PC-9 (cell line): Measurements from ENCODE around the gene SERP2. TPM values are rescaled to one million over a fixed set of nuclear protein-coding genes. Genes with fewer than 3 reads are reported as not detected.

Experiments used
- BruUV-seq: library from RNA; stranded (reverse); fragments of 400-500 nt; replicated peaks from 2 replicates; lab custom pipeline; 2021; lab: Mats Ljungman, UMichigan
- CTCF ChIA-PET: fragments of 300-600 bp; sonication (Branson Sonifier 250); formaldehyde crosslinking; loops from one replicate; lab custom pipeline; 2022; ENCODE audit warnings: antibody characterized with exemption; lab: Charles Lee
- POLR2A ChIA-PET: fragments of 300-600 bp; sonication (Branson Sonifier 250); formaldehyde crosslinking; loops from one replicate; lab custom pipeline; 2022; ENCODE audit warnings: antibody characterized with exemption; ENCODE audit not compliant: unreplicated experiment; lab: Charles Lee
- DNase-seq, 2 experiments: peaks; one replicate each; pipeline versions ENCODE4 v3.0.0 to v3.0.0-alpha.2; 2015 to 2022; ENCODE audit warnings: mixed read lengths in 1 of 2
- H2AFZ ChIP-seq: fragments of 200-600 bp; sonication (generic); 2 replicates; pipeline ENCODE4 v1.8.1; 2017; ENCODE audit warnings: antibody characterized with exemption
- H3F3A ChIP-seq: fragments of 200-600 bp; sonication (generic); 2 replicates; pipeline ENCODE4 v1.8.1; 2017; ENCODE audit warnings: antibody characterized with exemption, mild to moderate bottlenecking, low read depth; ENCODE audit not compliant: insufficient read depth
- H3K27ac ChIP-seq: fragments of 200-600 bp; sonication (generic); 2 replicates; pipeline ENCODE4 v1.6.1; 2016; ENCODE audit warnings: mixed run types
- H3K27me3 ChIP-seq: fragments of 200-600 bp; sonication (generic); 2 replicates; pipeline ENCODE4 v1.6.1; 2016; ENCODE audit warnings: low read depth, mixed run types; ENCODE audit not compliant: insufficient read depth
- H3K36me3 ChIP-seq: fragments of 200-600 bp; sonication (generic); 2 replicates; pipeline ENCODE4 v1.6.1; 2016; ENCODE audit warnings: low read depth, mixed run types
- H3K4me1 ChIP-seq: fragments of 200-600 bp; sonication (generic); replicated peaks from 2 replicates; pipeline ENCODE4 v1.6.1; 2016; ENCODE audit warnings: mixed run types; ENCODE audit not compliant: insufficient read depth
- H3K4me2 ChIP-seq: fragments of 200-600 bp; sonication (generic); 2 replicates; pipeline ENCODE4 v1.6.1; 2017; ENCODE audit warnings: mixed run types
- H3K4me3 ChIP-seq: fragments of 200-600 bp; sonication (generic); 2 replicates; pipeline ENCODE4 v1.6.1; 2016; ENCODE audit warnings: mixed run types
- H3K79me2 ChIP-seq: fragments of 200-600 bp; sonication (generic); 2 replicates; pipeline ENCODE4 v1.6.1; 2017; ENCODE audit warnings: low read depth, mixed run types
- H3K9me2 ChIP-seq: fragments of 200-600 bp; sonication (generic); 2 replicates; pipeline ENCODE4 v1.8.1; 2017; ENCODE audit warnings: mild to moderate bottlenecking; ENCODE audit not compliant: insufficient read depth
- H3K9me3 ChIP-seq: fragments of 200-600 bp; sonication (generic); 2 replicates; pipeline ENCODE4 v1.8.1; 2016; ENCODE audit warnings: low read depth; ENCODE audit not compliant: insufficient read depth
- H4K20me1 ChIP-seq: fragments of 200-600 bp; sonication (generic); 2 replicates; pipeline ENCODE4 v1.8.1; 2017; ENCODE audit not compliant: insufficient read depth
- EZH2 ChIP-seq: fragments of 200-600 bp; sonication (generic); IDR thresholded peaks from 2 replicates; pipeline ENCODE4 v1.8.0; 2017; ENCODE audit warnings: antibody characterized with exemption, low read depth
- intact Hi-C: fragments of 100-400 bp; cut with micrococcal nuclease; formaldehyde crosslinking; loops from one replicate; pipeline ENCODE4 v1.10.0; 2022; ENCODE audit not compliant: unreplicated experiment
- total RNA-seq: library from RNA; stranded (reverse); gene quantifications from 2 replicates; pipeline ENCODE4 v1.2.3, GENCODE V29; 2021
- TF ChIP-seq, protein P1 (sequence below): fragments of 200-600 bp; sonication (generic); conservative IDR thresholded peaks from 2 replicates; pipeline ENCODE4 v1.6.1; 2017; ENCODE audit warnings: mixed run types, antibody characterized with exemption, mild to moderate bottlenecking, moderate library complexity

The SERP2 gene
- total RNA-seq, 1 experiment from 2014 or later = 0.70 TPM

- CTCF ChIA-PET = no interaction called here
- Histone ChIP-seq H3K4me2 (no peak overlapping the region), H3K79me2 (no peaks in the 10 kb centered on the region), H4K20me1 (no peaks in the 10 kb centered on the region), H3K9me2 (no peaks in the 10 kb centered on the region), H3K9me3 (no peaks in the 10 kb centered on the region; the same call in 1 of the 2 replicates), H3K27me3 (no peaks in the 10 kb centered on the region), H3K4me3 (no peak overlapping the region), H3F3A (no peaks in the 10 kb centered on the region), H3K36me3 (no peaks in the 10 kb centered on the region), H3K4me1 (no peaks in the 10 kb centered on the region), H2AFZ (no peak overlapping the region), H3K27ac (no peak overlapping the region)
- intact Hi-C loops = no loop called here
- BruUV-seq = no TSS peak
- DNase-seq = no peak
- TF ChIP-seq, protein P1, sequence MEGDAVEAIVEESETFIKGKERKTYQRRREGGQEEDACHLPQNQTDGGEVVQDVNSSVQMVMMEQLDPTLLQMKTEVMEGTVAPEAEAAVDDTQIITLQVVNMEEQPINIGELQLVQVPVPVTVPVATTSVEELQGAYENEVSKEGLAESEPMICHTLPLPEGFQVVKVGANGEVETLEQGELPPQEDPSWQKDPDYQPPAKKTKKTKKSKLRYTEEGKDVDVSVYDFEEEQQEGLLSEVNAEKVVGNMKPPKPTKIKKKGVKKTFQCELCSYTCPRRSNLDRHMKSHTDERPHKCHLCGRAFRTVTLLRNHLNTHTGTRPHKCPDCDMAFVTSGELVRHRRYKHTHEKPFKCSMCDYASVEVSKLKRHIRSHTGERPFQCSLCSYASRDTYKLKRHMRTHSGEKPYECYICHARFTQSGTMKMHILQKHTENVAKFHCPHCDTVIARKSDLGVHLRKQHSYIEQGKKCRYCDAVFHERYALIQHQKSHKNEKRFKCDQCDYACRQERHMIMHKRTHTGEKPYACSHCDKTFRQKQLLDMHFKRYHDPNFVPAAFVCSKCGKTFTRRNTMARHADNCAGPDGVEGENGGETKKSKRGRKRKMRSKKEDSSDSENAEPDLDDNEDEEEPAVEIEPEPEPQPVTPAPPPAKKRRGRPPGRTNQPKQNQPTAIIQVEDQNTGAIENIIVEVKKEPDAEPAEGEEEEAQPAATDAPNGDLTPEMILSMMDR = no peak
- TF ChIP-seq EZH2 = no peak
- POLR2A ChIA-PET = no interaction called here
These were observed 22.7 kb upstream of the SERP2 start for GRCh38 chr13:44350775-44351504.

DNA sequence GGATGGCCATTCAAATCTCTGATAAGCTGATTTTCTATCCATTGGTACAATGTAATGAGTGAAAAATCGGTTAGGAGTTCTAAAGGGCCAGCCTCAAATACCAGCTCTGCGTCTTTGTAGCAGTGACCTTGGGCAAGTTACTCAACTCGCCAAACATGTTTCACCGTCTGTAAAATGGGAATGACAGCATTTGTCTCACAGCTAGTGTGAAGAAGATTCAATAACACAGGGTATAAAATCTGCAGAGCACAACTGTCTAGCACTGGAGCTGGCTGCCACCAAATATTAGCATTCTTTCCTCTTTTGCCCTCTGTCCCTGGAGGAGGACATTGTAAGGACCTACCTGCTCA, 22.1 kb upstream of the SERP2 start:
- intact Hi-C loops = no loop called here
- Histone ChIP-seq H2AFZ (no peak overlapping the region), H3K4me1 (no peaks in the 10 kb centered on the region), H3K4me2 (no peak overlapping the region), H3K36me3 (no peaks in the 10 kb centered on the region), H3K9me2 (no peaks in the 10 kb centered on the region), H3F3A (no peaks in the 10 kb centered on the region), H3K27me3 (no peaks in the 10 kb centered on the region), H3K27ac (no peak overlapping the region), H3K79me2 (no peaks in the 10 kb centered on the region), H3K9me3 (no peaks in the 10 kb centered on the region; the same call in 1 of the 2 replicates), H3K4me3 (no peak overlapping the region), H4K20me1 (no peaks in the 10 kb centered on the region)
- ChIA-PET POLR2A (interaction anchor here (0.6 kb wide), 1 partner anchor 84 kb away, joined by 7 read pairs; no protein-coding TSS in a partner anchor), CTCF (interaction anchor here (0.6 kb wide), 1 partner anchor 540 kb away, joined by 5 read pairs; no protein-coding TSS in a partner anchor)
- TF ChIP-seq, protein P1 = no peak
- TF ChIP-seq EZH2 = no peak
- no peak for DNase-seq
- no TSS peak for BruUV-seq

GRCh38 chr13:44352202-44352601, 21.4 kb upstream of the SERP2 start:
- H3K4me1 ChIP-seq = no peaks in the 10 kb centered on the region
- no peak for TF ChIP-seq EZH2
- TF ChIP-seq, protein P1 = no peak
- H2AFZ ChIP-seq = no peak overlapping the region
- no peaks in the 10 kb centered on the region for H3K27me3 ChIP-seq
- H3K9me3 ChIP-seq = no peaks in the 10 kb centered on the region; the same call in 1 of the 2 replicates
- H3K4me2 ChIP-seq = no peak overlapping the region
- CTCF ChIA-PET = interaction anchor here (0.6 kb wide), 1 partner anchor 539 kb away, joined by 5 read pairs; no protein-coding TSS in a partner anchor
- no TSS peak for BruUV-seq
- POLR2A ChIA-PET = interaction anchor here (0.6 kb wide), 1 partner anchor 74 kb away, joined by 4 read pairs; no protein-coding TSS in a partner anchor
- no peaks in the 10 kb centered on the region for H3K36me3 ChIP-seq
- no peaks in the 10 kb centered on the region for H3K79me2 ChIP-seq
- intact Hi-C loops = no loop called here
- no peak for DNase-seq
- H3K4me3 ChIP-seq = no peak overlapping the region
- no peaks in the 10 kb centered on the region for H3F3A ChIP-seq
- no peaks in the 10 kb centered on the region for H3K9me2 ChIP-seq
- H3K27ac ChIP-seq = no peak overlapping the region
- no peaks in the 10 kb centered on the region for H4K20me1 ChIP-seq
